ENCODE results near the gene HMGB1.

Gene HMGB1

GRCh38 chr13:30435911-30436451, 29.8 kb downstream of the HMGB1 start:
- H3K9me3 ChIP-seq (ENCODE audit: low read length), result no peaks in the 10 kb centered on the region

GRCh38 chr13:30431269-30431940, 34.3 kb downstream of the HMGB1 start:
- Histone ChIP-seq H3K27me3 (ENCODE audit: insufficient read depth, low read length) (peaks cover 5% of the 10 kb centered on the region), H3K36me3 (ENCODE audit: insufficient read depth, low read length) (no peaks in the 10 kb centered on the region), H2AFZ (ENCODE audit: low read depth, low read length) (no peak overlapping the region), H3K4me3 (ENCODE audit: low read length) (no peak overlapping the region), H3K9me3 (ENCODE audit: low read length) (no peaks in the 10 kb centered on the region), H3K4me1 (ENCODE audit: insufficient read depth, low read length) (no peaks in the 10 kb centered on the region)

More at GRCh38 chr13:30435911-30436451, 29.8 kb downstream of the HMGB1 start:
- H3K4me3 ChIP-seq (ENCODE audit: low read length), result no peak overlapping the region
- H3K36me3 ChIP-seq (ENCODE audit: insufficient read depth, low read length), result no peaks in the 10 kb centered on the region
- H3K27me3 ChIP-seq (ENCODE audit: insufficient read depth, low read length), result peaks cover 6% of the 10 kb centered on the region
- H3K4me1 ChIP-seq (ENCODE audit: insufficient read depth, low read length), result no peaks in the 10 kb centered on the region
- H2AFZ ChIP-seq (ENCODE audit: low read depth, low read length), result no peak overlapping the region

- Histone ChIP-seq H2AFZ (ENCODE audit: low read depth, low read length) (no peak overlapping the region), H3K4me1 (ENCODE audit: insufficient read depth, low read length) (no peaks in the 10 kb centered on the region), H3K36me3 (ENCODE audit: insufficient read depth, low read length) (no peaks in the 10 kb centered on the region), H3K27me3 (ENCODE audit: insufficient read depth, low read length) (peaks cover 3% of the 10 kb centered on the region), H3K9me3 (ENCODE audit: low read length) (no peaks in the 10 kb centered on the region), H3K4me3 (ENCODE audit: low read length) (no peak overlapping the region)
Observed at GRCh38 chr13:30429721-30430694, 35.7 kb downstream of the HMGB1 start.

GRCh38 chr13:30429235-30429634, 36.5 kb downstream of the HMGB1 start:
- H2AFZ ChIP-seq (ENCODE audit: low read depth, low read length), result no peak overlapping the region
- H3K4me1 ChIP-seq (ENCODE audit: insufficient read depth, low read length), result no peaks in the 10 kb centered on the region
- H3K36me3 ChIP-seq (ENCODE audit: insufficient read depth, low read length), result no peaks in the 10 kb centered on the region
- H3K4me3 ChIP-seq (ENCODE audit: low read length), result no peak overlapping the region
- H3K27me3 ChIP-seq (ENCODE audit: insufficient read depth, low read length), result peaks cover 3% of the 10 kb centered on the region
- no peaks in the 10 kb centered on the region for H3K9me3 ChIP-seq (ENCODE audit: low read length)

- H2AFZ ChIP-seq (ENCODE audit: low read depth, low read length), result no peak overlapping the region
- peaks cover 12% of the 10 kb centered on the region for H3K4me1 ChIP-seq (ENCODE audit: insufficient read depth, low read length)
- H3K9me3 ChIP-seq (ENCODE audit: low read length), result no peaks in the 10 kb centered on the region
- H3K27me3 ChIP-seq (ENCODE audit: insufficient read depth, low read length), result peaks cover 18% of the 10 kb centered on the region
- no peaks in the 10 kb centered on the region for H3K36me3 ChIP-seq (ENCODE audit: insufficient read depth, low read length)
- H3K4me3 ChIP-seq (ENCODE audit: low read length), result no peak overlapping the region
Observed at GRCh38 chr13:30423891-30424290, 41.8 kb downstream of the HMGB1 start.

- Histone ChIP-seq H2AFZ (ENCODE audit: low read depth, low read length) (peak within 1 kb of the TSS; percentile 94), H3K27me3 (ENCODE audit: insufficient read depth, low read length) (peaks cover 25% of the 10 kb centered on the region), H3K4me1 (ENCODE audit: insufficient read depth, low read length) (peaks cover 12% of the 10 kb centered on the region), H3K36me3 (ENCODE audit: insufficient read depth, low read length) (no peaks in the 10 kb centered on the region), H3K4me3 (ENCODE audit: low read length) (peak within 1 kb of the TSS; percentile 86), H3K9me3 (ENCODE audit: low read length) (no peaks in the 10 kb centered on the region)
Observed at GRCh38 chr13:30422054-30422839, 43.5 kb downstream of the HMGB1 start, which contains the start of gene UBE2L5. UBE2L5 (plus strand) TSS chr13:30422493; CDS start chr13:30427991, 5,498 bp downstream.

GRCh38 chr13:30421093-30422053, 44.4 kb downstream of the HMGB1 start:
- peak overlapping the region; percentile 88 for H2AFZ ChIP-seq (ENCODE audit: low read depth, low read length)
- no peaks in the 10 kb centered on the region for H3K36me3 ChIP-seq (ENCODE audit: insufficient read depth, low read length)
- peaks cover 23% of the 10 kb centered on the region for H3K27me3 ChIP-seq (ENCODE audit: insufficient read depth, low read length)
- peaks cover 12% of the 10 kb centered on the region for H3K4me1 ChIP-seq (ENCODE audit: insufficient read depth, low read length)
- H3K9me3 ChIP-seq (ENCODE audit: low read length), result no peaks in the 10 kb centered on the region
- H3K4me3 ChIP-seq (ENCODE audit: low read length), result peak overlapping the region; percentile 86

GRCh38 chr13:30418717-30419459, 46.8 kb downstream of the HMGB1 start:
- H2AFZ ChIP-seq (ENCODE audit: low read depth, low read length), result no peak overlapping the region
- H3K9me3 ChIP-seq (ENCODE audit: low read length), result no peaks in the 10 kb centered on the region
- no peak overlapping the region for H3K4me3 ChIP-seq (ENCODE audit: low read length)
- H3K36me3 ChIP-seq (ENCODE audit: insufficient read depth, low read length), result no peaks in the 10 kb centered on the region
- peaks cover 12% of the 10 kb centered on the region for H3K4me1 ChIP-seq (ENCODE audit: insufficient read depth, low read length)
- H3K27me3 ChIP-seq (ENCODE audit: insufficient read depth, low read length), result peaks cover 24% of the 10 kb centered on the region

- Histone ChIP-seq H3K9me3 (ENCODE audit: low read length) (no peaks in the 10 kb centered on the region), H3K27me3 (ENCODE audit: insufficient read depth, low read length) (peaks cover 24% of the 10 kb centered on the region), H2AFZ (ENCODE audit: low read depth, low read length) (no peak overlapping the region), H3K36me3 (ENCODE audit: insufficient read depth, low read length) (no peaks in the 10 kb centered on the region), H3K4me3 (ENCODE audit: low read length) (no peak overlapping the region), H3K4me1 (ENCODE audit: insufficient read depth, low read length) (peaks cover 12% of the 10 kb centered on the region)
Observed at GRCh38 chr13:30418075-30418716, 47.5 kb downstream of the HMGB1 start.

- Histone ChIP-seq H3K9me3 (ENCODE audit: low read length) (no peaks in the 10 kb centered on the region), H3K4me1 (ENCODE audit: insufficient read depth, low read length) (peaks cover 5% of the 10 kb centered on the region), H3K27me3 (ENCODE audit: insufficient read depth, low read length) (peaks cover 24% of the 10 kb centered on the region), H3K36me3 (ENCODE audit: insufficient read depth, low read length) (no peaks in the 10 kb centered on the region), H3K4me3 (ENCODE audit: low read length) (no peak overlapping the region), H2AFZ (ENCODE audit: low read depth, low read length) (no peak overlapping the region)
Observed at GRCh38 chr13:30416471-30416870, 49.3 kb downstream of the HMGB1 start.

- no peak overlapping the region for H3K4me3 ChIP-seq (ENCODE audit: low read length)
- H3K4me1 ChIP-seq (ENCODE audit: insufficient read depth, low read length), result no peaks in the 10 kb centered on the region
- H3K36me3 ChIP-seq (ENCODE audit: insufficient read depth, low read length), result no peaks in the 10 kb centered on the region
- H3K27me3 ChIP-seq (ENCODE audit: insufficient read depth, low read length), result peaks cover 22% of the 10 kb centered on the region
- no peaks in the 10 kb centered on the region for H3K9me3 ChIP-seq (ENCODE audit: low read length)
- H2AFZ ChIP-seq (ENCODE audit: low read depth, low read length), result no peak overlapping the region
Observed at GRCh38 chr13:30415430-30416030, 50.2 kb downstream of the HMGB1 start.

Data from neuron (in vitro differentiated cells).